ENCODE data around the gene DIPK1C.

The DIPK1C gene

DNA sequence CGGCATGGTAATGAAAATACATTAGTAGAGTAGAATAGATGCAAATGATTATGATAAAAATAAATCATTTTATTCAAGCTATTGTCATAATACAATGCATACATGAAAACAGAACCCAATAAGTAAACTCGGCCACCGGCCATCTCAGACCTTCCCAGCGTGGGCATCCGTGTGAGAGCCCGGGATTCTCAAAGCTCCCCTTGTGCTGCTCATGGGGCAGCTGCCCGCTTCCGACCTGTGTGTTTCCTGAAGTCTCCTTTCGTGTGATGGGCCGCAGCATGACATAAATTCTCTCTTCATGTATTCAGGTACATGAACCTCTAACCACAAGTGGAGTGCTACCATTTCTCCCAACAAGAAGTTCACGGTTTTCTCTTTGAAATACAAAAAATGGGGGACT lies 25.6 kb upstream of the DIPK1C start:
- no peak for DNase-seq (ENCODE audit: low spot score)

- DNase-seq (ENCODE audit: low spot score) = no peak
Measured at GRCh38 chr18:74480149-74480651, 23.1 kb upstream of the DIPK1C start.

DNA sequence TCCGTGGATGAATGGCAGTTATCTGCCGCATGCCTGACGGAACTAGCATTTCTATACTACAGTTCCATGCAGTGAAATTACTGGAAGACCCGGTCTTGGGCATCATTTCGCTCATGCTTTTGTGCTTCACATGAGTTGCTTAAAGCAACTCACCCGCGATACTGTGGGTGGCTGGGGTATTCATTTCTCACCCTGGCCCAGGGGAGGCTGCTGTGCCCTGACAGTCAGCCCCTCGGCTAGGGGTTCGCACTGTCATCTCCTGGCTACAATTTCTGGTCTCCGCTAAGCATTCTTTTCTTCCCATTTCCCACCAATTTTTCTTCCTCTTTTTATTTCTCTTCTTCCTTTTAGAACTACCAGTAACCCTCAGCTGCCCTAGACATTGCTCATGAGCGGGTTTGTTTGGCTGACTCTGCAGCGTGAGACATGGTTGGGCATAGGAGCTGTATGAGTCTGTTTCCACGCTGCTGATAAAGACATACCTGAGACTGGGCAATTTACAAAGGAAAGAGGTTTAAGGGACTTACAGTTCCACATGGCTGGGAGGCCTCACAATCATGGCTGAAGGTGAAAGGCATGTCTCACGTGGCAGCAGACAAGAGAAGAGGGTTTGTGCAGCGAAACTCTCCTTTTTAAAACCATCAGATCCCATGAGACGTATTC lies 22.5 kb upstream of the DIPK1C start:
- no peak for DNase-seq (ENCODE audit: low spot score)

GRCh38 chr18:74478880-74479279 lies 21.8 kb upstream of the DIPK1C start:
- no peak for DNase-seq (ENCODE audit: low spot score)

DNA sequence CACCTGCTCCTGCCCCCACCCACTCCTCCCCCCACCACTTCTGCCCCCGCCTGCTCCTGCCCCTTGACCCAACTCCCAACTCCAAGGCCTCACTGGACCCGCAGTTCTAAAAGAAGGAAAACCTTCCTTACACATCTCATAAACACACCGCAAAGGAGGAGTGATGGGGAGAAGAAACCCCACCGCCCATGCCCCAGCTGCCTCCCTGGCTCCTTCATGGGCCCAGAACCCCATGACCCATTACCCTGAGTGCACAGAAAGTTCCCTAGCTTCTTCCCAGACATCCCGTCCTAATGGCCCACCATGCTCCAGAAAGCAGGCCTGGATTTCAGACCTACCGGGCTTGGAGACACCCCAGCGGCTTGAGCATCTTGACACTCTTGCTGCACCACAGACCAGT lies 21.2 kb upstream of the DIPK1C start:
- DNase-seq (ENCODE audit: low spot score) = no peak

DNA sequence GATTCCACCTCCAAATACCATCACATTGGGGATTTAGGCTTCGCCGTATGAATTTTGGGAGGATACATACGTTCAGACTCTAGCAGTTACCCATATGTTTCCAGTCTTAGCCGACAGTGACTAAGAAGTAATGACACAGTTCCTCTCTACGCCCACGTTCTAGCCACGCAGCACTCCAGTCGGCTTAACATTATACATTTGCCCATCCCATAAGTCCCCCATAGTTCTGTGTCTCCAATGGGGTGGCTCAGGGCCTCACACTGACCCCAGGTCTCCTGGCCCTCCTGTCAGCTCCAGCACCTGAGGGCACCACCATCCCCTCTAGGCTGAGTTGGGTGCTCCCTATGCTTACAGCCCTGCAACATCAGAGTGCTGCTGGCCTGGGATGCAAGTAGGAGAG lies 20.7 kb upstream of the DIPK1C start:
- DNase-seq (ENCODE audit: low spot score) = no peak

DNA sequence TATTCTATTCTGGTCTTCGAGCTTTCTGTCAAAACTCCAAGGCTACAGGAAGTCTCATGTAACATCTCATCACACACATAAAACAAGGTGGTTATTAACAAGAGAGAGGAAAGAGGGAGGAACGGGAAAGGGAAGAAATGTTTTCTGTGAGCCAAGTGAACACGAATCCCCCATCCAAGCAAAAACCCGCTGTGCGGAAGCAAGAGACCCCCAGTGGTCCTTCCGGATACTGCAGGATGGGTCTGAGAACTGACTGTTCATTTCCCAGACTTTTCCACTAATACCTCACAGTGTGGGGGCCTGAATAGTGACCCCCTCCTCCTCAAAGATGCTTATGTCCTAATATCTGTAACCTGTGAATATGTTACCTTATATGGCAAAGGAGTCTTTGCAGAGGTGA lies 19.0 kb upstream of the DIPK1C start:
- peak; percentile 52 for DNase-seq (ENCODE audit: low spot score)

- no peak for DNase-seq (ENCODE audit: low spot score)
Measured at GRCh38 chr18:74473976-74474640, 17.0 kb upstream of the DIPK1C start.

- no peak for DNase-seq (ENCODE audit: low spot score)
Measured at GRCh38 chr18:74472312-74472711, 15.2 kb upstream of the DIPK1C start.

- no peak for DNase-seq (ENCODE audit: low spot score)
Measured at GRCh38 chr18:74468547-74469061, 11.5 kb upstream of the DIPK1C start.

GRCh38 chr18:74465775-74466174 lies 8.7 kb upstream of the DIPK1C start:
- no peak for DNase-seq (ENCODE audit: low spot score)

GRCh38 chr18:74463983-74464382 lies 6.9 kb upstream of the DIPK1C start:
- no peak for DNase-seq (ENCODE audit: low spot score)

- no peak for DNase-seq (ENCODE audit: low spot score)
Measured at GRCh38 chr18:74463254-74463653, 6.1 kb upstream of the DIPK1C start.

GRCh38 chr18:74460825-74461224 lies 3.7 kb upstream of the DIPK1C start:
- no peak for DNase-seq (ENCODE audit: low spot score)

DNA sequence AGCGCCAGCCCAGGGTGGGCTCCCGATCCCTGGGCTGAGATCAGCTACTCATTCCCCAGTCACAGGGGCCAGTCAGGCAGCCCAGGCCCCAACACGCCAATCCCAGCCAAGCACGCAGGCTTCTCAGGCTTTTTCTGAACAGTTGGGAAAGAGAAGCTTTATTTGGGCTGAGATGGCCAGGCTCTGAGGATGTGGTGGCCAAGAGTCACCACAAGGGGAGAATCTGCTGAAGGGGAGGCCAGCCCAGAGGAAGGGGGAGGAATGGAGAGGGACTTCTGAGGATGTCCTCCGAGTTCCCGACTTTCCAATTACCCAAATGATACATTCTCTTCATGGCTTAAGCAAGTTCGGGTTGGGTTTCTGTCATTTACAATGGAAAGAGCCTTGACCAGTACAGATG lies 2.8 kb upstream of the DIPK1C start:
- DNase-seq (ENCODE audit: low spot score) = no peak

DNA sequence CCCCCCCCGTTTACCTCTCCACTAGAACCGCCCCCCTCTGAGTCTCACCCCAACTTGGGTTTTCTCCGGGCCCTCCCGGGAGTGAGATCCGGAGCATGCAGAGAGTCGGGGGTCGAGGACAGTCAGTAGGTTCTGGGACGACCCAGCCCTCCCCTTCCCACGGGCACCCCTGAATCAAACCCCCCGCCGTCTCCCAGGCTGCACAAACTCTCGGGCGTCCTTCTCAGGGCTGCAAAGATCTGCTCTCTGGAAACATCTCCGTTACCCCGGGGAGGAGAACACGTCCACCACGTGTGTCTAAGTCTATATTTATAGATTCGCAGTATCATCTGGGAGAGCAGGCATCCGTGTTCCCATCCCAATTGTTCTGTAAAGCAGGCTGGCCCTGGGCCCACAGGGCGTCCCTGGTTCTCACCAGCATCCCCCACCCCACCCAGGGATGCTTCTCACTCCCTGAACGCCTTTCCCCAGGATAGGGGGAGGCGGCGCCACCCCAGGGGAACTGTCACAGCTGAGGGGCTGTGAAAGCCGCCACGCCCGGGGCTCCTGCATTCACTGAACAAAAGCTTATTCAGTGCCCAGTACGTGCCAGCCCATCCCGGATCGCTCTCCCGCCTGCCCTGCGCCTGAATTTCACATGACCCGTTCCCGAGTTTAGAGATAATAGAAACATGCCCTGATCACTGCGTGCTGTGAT lies 765 bp upstream of the DIPK1C start:
- no peak for DNase-seq (ENCODE audit: low spot score)

GRCh38 chr18:74456349-74457042 lies 612 bp downstream of the DIPK1C start:
- no peak for DNase-seq (ENCODE audit: low spot score)

DNA sequence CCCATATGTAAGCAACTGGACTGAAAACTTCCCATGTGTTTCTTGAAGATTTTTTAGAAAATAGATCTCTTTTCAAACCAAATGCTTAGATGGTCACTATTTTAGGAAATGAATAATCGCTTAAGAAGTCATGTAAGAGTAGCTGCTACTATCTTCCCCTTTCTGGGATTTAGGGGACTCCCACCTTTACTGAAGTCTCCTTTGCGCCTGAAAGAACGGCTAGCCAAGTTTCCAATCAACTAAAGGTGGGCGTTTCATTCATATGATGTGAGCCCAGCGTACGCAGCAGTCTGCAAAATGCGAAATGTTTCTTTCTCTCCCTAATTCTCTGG lies 1.1 kb downstream of the DIPK1C start:
- no peak for DNase-seq (ENCODE audit: low spot score)

DNA sequence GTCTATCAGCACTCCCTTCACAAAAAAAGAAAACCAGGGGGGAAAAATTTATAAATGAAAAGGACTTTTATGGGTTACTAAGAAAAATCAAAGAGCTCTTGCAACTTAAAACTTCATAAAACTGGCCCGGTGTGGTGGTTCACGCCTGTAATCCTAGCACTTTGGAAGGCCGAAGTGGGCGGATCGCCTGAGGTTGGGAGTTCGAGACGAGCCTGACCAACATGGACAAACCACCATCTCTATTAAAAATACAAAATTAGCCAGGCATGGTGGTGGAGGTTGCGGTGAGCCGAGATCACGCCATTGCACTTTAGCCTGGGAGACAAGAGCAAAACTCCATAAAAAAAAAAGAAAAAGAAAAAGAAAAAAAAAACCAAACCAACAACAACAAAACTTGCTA lies 1.7 kb downstream of the DIPK1C start:
- DNase-seq (ENCODE audit: low spot score) = no peak

DNA sequence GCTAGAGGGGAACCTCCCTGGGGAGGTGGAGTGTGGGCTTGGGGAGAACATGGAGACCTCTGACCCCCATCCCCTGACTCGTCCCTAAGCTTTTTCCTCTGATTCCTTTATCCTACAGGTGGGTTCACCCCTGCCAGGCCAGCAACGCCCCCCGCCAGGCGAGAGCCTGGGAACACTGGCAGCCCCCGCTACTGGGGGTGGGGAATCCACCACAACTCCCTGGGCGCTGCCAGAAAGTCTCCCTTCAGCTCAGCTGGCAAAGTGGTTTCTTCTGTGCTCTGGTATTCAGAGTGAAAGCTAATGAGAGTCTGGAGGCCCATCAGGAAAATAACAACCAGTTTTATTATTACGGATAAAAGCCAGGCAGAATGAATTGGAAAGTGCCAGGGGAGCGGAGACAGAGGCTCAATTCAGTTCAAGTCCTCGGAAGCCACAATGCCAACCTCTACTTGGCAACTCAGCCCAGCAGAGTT lies 2.8 kb downstream of the DIPK1C start:
- no peak for DNase-seq (ENCODE audit: low spot score)

GRCh38 chr18:74453642-74454198 lies 3.4 kb downstream of the DIPK1C start:
- no peak for DNase-seq (ENCODE audit: low spot score)

GRCh38 chr18:74453016-74453566 lies 4.0 kb downstream of the DIPK1C start:
- DNase-seq (ENCODE audit: low spot score) = no peak
